Neuron (in vitro differentiated cells): ENCODE data around the gene USP31.

Experiments
- H2AFZ ChIP-seq: one replicate; pipeline ENCODE4 v1.6.1; 2013; ENCODE audit warnings: low read depth, mild to moderate bottlenecking, inconsistent platforms, low read length, moderate library complexity
- H3K27me3 ChIP-seq: one replicate; pipeline ENCODE4 v1.6.1; 2013; ENCODE audit warnings: low read length; ENCODE audit not compliant: insufficient read depth
- H3K36me3 ChIP-seq: one replicate; pipeline ENCODE4 v1.6.1; 2013; ENCODE audit warnings: low read length; ENCODE audit not compliant: insufficient read depth
- H3K4me1 ChIP-seq: one replicate; pipeline ENCODE4 v1.6.1; 2013; ENCODE audit warnings: low read length; ENCODE audit not compliant: insufficient read depth
- H3K4me3 ChIP-seq: 2 replicates; pipeline ENCODE4 v1.5.1; 2013; ENCODE audit warnings: mild to moderate bottlenecking, low read length, moderate library complexity
- H3K9me3 ChIP-seq: one replicate; pipeline ENCODE4 v1.6.1; 2013; ENCODE audit warnings: low read length

The USP31 gene

GRCh38 chr16:23137818-23138217 lies 11.4 kb downstream of the USP31 start:
- Histone ChIP-seq H2AFZ (no peak overlapping the region), H3K9me3 (peaks cover 4% of the 10 kb centered on the region), H3K27me3 (no peaks in the 10 kb centered on the region), H3K36me3 (no peaks in the 10 kb centered on the region), H3K4me3 (no peak overlapping the region), H3K4me1 (no peaks in the 10 kb centered on the region)

- Histone ChIP-seq H3K27me3 (no peaks in the 10 kb centered on the region), H3K4me1 (no peaks in the 10 kb centered on the region), H3K9me3 (peaks cover 4% of the 10 kb centered on the region), H3K36me3 (no peaks in the 10 kb centered on the region), H2AFZ (no peak overlapping the region), H3K4me3 (no peak overlapping the region)
Measured at GRCh38 chr16:23137256-23137655, 12.0 kb downstream of the USP31 start.

GRCh38 chr16:23134274-23134673 lies 15.0 kb downstream of the USP31 start:
- Histone ChIP-seq H3K4me3 (no peak overlapping the region), H2AFZ (no peak overlapping the region), H3K36me3 (no peaks in the 10 kb centered on the region), H3K4me1 (no peaks in the 10 kb centered on the region), H3K27me3 (no peaks in the 10 kb centered on the region), H3K9me3 (peaks cover 4% of the 10 kb centered on the region)

GRCh38 chr16:23132775-23133463 lies 16.3 kb downstream of the USP31 start:
- Histone ChIP-seq H3K9me3 (peaks cover 2% of the 10 kb centered on the region), H3K36me3 (no peaks in the 10 kb centered on the region), H3K27me3 (no peaks in the 10 kb centered on the region), H3K4me1 (no peaks in the 10 kb centered on the region), H3K4me3 (no peak overlapping the region), H2AFZ (no peak overlapping the region)

GRCh38 chr16:23131931-23132621 lies 17.2 kb downstream of the USP31 start:
- Histone ChIP-seq H3K4me3 (no peak overlapping the region), H3K27me3 (no peaks in the 10 kb centered on the region), H3K36me3 (no peaks in the 10 kb centered on the region), H2AFZ (no peak overlapping the region), H3K9me3 (no peaks in the 10 kb centered on the region), H3K4me1 (no peaks in the 10 kb centered on the region)

- no peaks in the 10 kb centered on the region for H3K4me1 ChIP-seq
- H3K4me3 ChIP-seq: no peak overlapping the region
- H3K9me3 ChIP-seq: no peaks in the 10 kb centered on the region
- H3K27me3 ChIP-seq: no peaks in the 10 kb centered on the region
- H3K36me3 ChIP-seq: no peaks in the 10 kb centered on the region
- no peak overlapping the region for H2AFZ ChIP-seq
Measured at GRCh38 chr16:23131436-23131835, 17.8 kb downstream of the USP31 start.

GRCh38 chr16:23131036-23131435 lies 18.2 kb downstream of the USP31 start:
- Histone ChIP-seq H3K27me3 (no peaks in the 10 kb centered on the region), H3K4me3 (no peak overlapping the region), H3K4me1 (no peaks in the 10 kb centered on the region), H2AFZ (no peak overlapping the region), H3K36me3 (no peaks in the 10 kb centered on the region), H3K9me3 (no peaks in the 10 kb centered on the region)

GRCh38 chr16:23129686-23130085 lies 19.6 kb downstream of the USP31 start:
- H3K27me3 ChIP-seq: no peaks in the 10 kb centered on the region
- H3K4me1 ChIP-seq: peaks cover 13% of the 10 kb centered on the region
- no peak overlapping the region for H3K4me3 ChIP-seq
- H3K9me3 ChIP-seq: no peaks in the 10 kb centered on the region
- H3K36me3 ChIP-seq: no peaks in the 10 kb centered on the region
- no peak overlapping the region for H2AFZ ChIP-seq

GRCh38 chr16:23128056-23128455 lies 21.2 kb downstream of the USP31 start:
- H3K4me1 ChIP-seq: peaks cover 13% of the 10 kb centered on the region
- H3K27me3 ChIP-seq: no peaks in the 10 kb centered on the region
- no peak overlapping the region for H2AFZ ChIP-seq
- H3K4me3 ChIP-seq: no peak overlapping the region
- no peaks in the 10 kb centered on the region for H3K36me3 ChIP-seq
- no peaks in the 10 kb centered on the region for H3K9me3 ChIP-seq

- no peaks in the 10 kb centered on the region for H3K36me3 ChIP-seq
- H3K4me1 ChIP-seq: peaks cover 18% of the 10 kb centered on the region
- no peak overlapping the region for H2AFZ ChIP-seq
- no peaks in the 10 kb centered on the region for H3K9me3 ChIP-seq
- H3K27me3 ChIP-seq: no peaks in the 10 kb centered on the region
- no peak overlapping the region for H3K4me3 ChIP-seq
Measured at GRCh38 chr16:23125277-23125676, 24.0 kb downstream of the USP31 start.

GRCh38 chr16:23124315-23124714 lies 24.9 kb downstream of the USP31 start:
- Histone ChIP-seq H2AFZ (no peak overlapping the region), H3K4me1 (peaks cover 18% of the 10 kb centered on the region), H3K27me3 (no peaks in the 10 kb centered on the region), H3K36me3 (no peaks in the 10 kb centered on the region), H3K9me3 (no peaks in the 10 kb centered on the region), H3K4me3 (no peak overlapping the region)

- Histone ChIP-seq H2AFZ (no peak overlapping the region), H3K4me1 (peaks cover 18% of the 10 kb centered on the region), H3K36me3 (no peaks in the 10 kb centered on the region), H3K4me3 (no peak overlapping the region), H3K27me3 (no peaks in the 10 kb centered on the region), H3K9me3 (no peaks in the 10 kb centered on the region)
Measured at GRCh38 chr16:23122144-23122543, 27.1 kb downstream of the USP31 start.

- Histone ChIP-seq H3K36me3 (no peaks in the 10 kb centered on the region), H3K9me3 (no peaks in the 10 kb centered on the region), H3K4me1 (peaks cover 18% of the 10 kb centered on the region), H3K27me3 (no peaks in the 10 kb centered on the region), H2AFZ (no peak overlapping the region), H3K4me3 (no peak overlapping the region)
Measured at GRCh38 chr16:23121024-23121423, 28.2 kb downstream of the USP31 start.

GRCh38 chr16:23120562-23120961 lies 28.7 kb downstream of the USP31 start:
- H3K36me3 ChIP-seq: no peaks in the 10 kb centered on the region
- H3K27me3 ChIP-seq: no peaks in the 10 kb centered on the region
- no peak overlapping the region for H3K4me3 ChIP-seq
- no peaks in the 10 kb centered on the region for H3K9me3 ChIP-seq
- H2AFZ ChIP-seq: no peak overlapping the region
- peaks cover 13% of the 10 kb centered on the region for H3K4me1 ChIP-seq
